Muscle of back (tissue), 11 donors: ENCODE measurements around the gene AK8. TPM values are rescaled to one million over a fixed set of nuclear protein-coding genes. Genes with fewer than 3 reads are reported as not detected.

Source experiments
- DNase-seq, 3 donors: peaks; one replicate each; pipeline versions ENCODE4 v3.0.0 to v3.0.0-alpha.2; 2013
- polyA plus RNA-seq, 10 donors: library from polyadenylated mRNA; unstranded; fragments of 120-200 nt; gene quantifications; one replicate each; pipeline ENCODE4 v1.2.1, GENCODE V29; 2013; ENCODE audit not compliant: insufficient read length in 10 of 10

The AK8 gene
- polyA plus RNA-seq, 10 donors = 0.31 to 1.2 (median 0.48) TPM

DNA sequence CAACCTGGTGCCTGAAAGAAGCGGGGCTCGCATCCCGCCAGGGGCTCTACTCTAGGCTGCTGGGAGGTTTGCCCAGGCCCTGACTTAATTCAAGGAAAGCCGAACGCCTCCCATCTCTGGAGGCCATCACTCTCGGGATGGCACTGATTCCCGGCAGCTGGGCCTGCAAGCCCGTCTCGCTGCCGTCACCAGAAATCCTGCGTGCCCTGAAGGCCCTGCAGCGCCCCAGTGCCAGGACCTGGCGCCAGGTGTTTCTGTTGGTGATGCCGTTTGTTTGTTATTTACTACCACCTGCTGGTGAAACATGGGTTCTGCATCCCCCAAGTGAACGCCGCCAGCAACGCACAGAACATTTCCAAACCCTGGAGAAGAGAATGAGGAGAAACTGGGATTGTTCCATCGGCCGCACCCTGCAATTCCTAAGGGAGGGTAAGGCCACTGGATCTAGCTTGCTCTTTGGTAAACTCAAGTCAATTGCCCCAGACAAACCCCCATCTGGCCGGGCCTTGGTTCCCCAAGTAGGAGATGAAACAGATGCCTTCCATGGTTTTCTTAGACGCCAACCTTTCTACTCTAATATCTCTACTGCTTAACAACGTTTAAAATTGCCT lies 77.9 kb downstream of the AK8 start:
- peak; percentile 60 to 88 (median 68) for DNase-seq

DNA sequence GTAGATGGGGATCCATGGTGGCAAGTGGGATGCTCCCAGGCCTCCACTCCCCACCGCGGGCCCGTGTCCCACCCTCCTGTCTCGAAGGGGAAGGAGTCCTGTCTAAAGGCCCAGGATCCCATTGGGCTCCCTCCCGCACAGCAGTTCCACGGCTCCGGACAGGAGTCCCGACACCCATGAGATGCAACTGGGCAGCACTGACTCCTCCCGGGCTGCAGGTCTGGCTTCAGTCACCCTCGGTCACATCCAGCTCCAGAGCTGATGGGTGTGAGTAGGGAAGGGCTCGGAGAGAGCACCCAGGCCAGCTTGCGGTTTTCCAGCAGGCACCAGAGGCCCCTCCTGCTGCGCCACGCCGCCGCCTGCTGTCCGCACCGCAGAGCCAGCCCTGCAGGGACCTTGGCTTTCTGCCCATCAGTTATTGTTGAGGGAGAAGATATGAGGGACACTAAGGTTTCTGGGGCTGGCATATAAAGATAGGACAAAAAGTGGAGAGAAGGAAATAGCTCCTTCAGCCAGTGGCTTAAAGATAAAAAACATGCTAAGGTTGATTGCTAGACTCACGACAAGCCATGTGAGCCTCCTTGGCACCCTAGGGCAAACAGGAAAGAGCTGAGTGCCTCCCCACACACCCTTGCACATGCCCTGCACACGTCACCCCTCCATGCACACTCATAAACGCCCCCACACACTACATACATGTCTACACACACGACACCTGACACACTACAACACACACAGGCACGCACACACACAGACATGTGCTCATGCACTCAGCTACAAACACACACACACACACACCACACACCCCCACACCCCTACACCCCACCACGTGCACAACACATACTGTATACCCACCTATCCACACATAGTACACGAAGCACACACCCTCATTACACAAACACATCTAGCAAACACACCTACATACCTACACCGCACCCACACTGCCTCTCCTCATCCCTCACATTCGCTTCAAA lies 79.0 kb downstream of the AK8 start:
- no peak for DNase-seq

DNA sequence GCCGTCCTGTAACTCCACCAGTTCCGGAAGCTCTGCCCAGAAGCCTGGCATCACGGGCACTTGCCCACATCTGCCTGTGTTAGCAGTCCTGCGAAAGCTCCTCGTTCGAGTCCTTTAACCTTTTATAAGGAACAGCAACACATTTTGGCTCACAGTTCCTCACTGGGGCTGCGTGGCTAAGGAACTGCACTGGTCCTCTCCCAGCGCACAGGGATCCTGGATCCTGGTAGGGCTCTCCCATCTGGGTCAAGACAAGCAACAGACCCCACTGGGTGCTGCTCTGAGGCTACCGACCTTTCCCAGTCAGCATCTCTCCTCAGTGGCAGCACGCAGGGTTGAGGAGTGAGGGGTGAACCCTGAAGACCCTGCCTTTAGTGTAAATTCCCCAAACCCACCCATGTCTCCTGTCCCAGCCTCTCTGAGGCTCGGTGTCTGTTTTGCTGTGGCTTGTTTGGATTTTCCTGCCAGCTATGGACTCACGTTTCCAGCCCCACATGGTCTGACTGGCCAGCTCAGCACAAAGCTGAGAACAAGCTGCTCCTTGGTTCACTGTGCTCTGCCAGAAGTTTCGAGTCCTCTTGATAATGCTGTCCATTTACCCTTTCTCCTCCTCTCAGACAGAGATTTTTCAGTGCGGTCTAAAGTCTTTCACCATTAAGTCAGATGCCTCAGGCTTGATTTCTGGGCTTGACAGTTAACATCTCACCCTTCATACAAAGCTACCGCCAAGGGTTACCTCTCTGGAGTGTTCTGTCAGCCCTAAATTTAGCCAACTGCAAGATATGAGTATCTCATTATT lies 80.0 kb downstream of the AK8 start:
- DNase-seq = peak in 1 of 3 donors; percentile 57

DNA sequence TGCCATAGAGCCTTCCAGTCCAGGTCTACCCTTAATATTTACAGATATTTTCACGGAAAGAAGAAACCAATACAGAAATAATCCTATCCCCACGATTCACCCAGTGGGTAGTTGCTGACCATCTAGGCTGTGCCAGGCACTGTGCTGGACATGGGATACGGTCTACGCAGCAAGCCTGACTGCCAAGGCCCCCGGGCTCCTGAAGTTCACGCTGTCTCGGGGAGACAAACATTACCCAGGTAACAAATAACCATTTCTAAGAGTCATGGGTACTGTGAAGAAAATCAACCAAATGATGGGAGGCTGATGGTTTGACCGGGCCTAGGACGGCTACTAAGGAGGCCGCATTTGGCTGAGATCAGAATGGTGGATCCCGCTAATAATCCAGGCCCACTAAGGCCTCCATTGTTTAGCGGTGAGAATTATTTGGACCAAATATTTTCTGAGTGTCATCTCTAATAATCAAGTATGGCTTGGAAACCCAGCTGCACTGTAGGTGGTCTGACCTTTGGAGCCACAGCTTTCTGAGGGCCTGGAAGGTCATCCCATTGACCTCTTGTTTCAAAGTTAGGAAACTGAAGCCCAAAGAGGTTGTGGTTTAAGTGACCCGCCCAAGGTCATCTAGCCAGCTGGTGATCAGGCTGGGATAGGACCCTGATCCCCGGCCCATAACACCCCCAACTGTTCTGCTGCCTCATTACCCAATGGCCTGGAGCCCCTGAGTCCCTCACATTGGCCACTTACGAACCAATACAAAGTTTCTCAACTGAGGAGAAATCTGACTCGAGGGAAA lies 82.4 kb downstream of the AK8 start:
- no peak for DNase-seq

DNA sequence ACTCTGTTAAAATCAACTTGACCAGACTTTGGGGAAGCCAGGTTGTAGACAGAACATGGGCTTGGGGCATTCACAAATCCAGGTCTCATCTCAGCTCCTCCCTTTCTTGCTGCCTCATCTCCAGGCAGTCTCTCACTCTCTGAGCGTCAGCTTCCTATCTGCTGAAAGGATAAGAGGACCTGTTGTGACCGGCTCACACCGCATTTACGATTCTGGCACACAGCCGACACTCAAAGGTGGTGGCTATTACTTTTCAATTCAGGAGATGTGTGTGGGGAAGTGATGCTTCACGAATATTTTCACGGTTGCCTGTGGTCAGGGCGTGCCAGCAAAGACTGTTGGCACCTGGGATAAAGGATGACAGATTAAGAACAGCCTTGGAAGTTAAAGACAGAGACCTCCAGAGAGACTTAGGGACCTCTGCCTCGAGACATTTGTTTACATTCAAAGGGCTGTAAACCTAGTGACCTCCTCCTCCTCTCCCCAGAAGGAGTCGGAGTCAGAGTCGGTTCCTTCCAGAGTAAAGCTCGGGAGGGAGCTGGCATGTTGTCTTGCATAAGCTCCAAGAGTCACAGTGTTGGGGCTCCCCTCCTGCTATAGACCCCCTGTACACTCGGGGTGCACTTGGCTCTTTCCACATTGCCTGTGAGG lies 83.2 kb downstream of the AK8 start:
- DNase-seq = no peak

DNA sequence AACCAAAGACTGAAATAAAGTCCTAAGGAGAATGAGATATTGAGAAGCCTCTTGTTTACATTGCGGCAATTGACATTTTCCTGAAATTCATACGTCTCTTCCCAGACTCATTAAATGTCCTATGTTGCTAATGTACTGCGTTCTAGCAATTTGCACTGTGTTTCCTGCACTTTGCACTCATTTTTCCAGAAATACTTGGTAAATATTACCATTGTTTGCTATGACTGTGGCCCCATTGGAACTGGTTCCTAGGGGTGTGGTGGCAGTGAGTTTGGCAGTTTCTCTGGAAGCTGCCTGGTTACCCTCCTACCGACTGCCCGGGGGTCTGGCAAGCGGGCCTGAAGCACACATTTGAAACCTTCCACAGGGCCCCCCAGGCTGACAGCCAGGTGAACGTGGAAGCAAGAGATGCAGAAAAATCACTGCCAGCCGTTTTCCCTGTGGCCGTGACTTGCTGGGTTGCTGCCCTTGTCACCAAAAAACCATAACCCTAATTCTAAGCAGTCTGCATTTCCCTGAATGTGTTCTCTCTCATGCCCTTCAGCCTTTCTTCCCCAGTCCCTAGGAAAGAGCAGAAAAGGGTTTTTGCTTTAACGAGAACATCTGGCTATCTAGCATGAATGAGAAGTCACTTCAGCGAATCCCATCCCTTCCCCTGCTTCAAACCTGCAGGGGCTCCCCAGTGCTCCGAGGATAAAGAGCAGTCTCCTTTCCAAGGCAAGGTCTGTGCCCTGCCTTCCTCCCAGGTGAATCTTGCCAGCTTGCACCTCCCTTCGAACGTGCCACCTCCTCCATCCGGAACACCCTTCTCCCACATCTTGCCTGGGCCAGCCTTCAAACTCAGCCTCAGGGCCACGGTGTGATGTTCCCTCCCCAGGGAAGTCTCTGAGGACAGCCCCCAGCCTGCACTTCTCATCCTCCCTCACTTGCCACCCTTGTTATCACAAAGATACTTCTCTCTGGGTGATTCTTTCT lies 84.2 kb downstream of the AK8 start:
- no peak for DNase-seq

DNA sequence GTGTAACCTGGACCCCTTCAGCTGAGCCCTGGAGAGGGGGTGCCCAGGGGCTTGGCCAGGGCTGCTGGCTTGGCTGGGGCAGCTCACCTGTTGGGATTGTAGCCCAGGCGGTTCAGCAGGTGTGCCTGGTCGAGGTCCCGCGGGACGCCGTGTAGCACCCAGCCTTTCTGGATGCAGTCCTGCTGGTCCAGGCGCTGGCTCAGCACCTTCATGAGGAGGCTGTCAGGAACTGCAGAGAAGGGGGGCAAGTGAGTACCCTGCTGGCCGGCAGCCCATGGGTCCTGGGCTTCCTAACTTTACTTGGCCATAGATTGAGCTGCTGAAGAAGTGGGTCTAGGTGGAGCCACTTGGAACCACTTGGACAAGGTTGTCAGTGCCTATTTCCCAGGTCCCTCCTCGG lies 85.5 kb downstream of the AK8 start:
- no peak for DNase-seq

DNA sequence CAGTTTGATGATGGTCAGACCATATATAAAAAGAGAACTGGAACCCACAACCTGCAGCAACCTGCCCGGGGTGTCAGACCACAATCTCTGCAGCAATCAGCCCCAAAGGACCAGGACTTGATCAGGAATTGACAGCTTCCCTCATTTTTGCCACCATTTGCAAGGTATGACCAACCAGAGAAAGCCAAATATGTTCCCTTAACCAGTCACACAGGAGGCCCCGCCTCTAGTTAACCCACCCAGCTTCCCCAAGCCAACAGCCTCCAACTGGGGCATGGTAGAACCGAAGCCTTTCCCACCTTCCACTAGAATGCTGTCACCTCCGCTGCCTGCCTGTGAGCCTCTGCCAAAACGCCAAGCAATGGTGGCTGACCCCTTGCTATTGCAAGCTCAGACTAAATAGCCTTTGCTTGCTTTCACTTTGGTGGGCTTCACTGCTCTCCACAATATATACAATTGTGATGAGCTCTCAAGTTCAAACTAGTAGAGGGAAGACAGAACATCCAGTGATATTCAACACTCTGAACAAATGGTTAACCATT lies 86.3 kb downstream of the AK8 start:
- DNase-seq = no peak

DNA sequence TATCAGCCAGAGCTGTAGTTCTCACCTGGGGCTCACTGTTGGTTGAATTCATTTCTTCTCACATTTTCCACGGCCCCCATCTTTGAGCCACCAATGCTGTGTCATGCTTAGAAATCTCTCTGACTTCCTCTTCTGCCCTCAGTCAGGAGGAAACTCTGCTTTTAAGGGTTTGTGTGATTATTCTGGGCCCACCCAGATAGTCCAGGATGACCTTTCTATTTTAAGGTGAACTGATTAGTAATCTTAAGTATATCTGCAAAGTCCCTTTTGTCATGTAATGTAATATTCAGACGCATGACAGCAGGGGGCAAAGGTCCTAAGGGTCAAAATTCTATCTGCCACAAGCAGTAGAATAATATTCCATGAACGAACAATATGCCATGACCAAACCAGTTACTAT lies 88.4 kb downstream of the AK8 start:
- DNase-seq = no peak

DNA sequence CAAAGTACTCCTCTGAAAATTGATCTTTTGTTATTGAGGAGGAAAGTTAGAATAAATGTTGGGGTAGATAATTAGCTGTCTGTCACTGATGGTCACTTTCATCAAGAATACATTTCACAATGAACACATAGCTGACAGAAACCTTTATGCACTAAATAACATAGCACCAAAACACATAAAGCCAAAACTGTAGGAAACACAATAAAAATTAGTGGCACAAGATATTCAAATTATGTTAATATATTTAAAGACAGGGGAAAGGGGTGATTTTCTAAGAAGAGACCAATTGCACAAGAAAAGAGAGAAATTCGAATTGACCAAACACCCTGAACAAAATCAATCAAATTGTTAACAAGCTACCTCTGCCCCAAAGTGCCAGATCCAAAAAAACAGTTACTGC lies 89.7 kb downstream of the AK8 start:
- no peak for DNase-seq

DNA sequence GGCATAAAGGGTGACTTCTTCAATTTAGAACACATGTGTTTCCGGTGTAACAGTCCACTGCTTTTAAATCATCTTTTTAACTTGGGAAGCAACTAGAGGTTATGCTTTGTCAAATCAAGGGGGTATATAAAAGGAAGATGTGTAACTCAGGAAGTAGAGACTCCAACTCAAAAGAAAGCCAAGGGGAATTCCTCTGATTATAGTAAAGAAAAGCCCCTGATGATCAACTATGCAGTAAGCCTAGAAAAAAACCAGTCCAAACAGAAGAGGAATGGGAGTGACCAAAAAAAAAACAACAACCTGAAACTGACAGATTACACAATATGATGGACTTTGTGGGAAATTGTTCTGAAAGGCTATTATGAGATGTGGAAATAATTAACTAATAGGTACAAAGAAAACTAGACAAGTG lies 90.3 kb downstream of the AK8 start:
- no peak for DNase-seq

DNA sequence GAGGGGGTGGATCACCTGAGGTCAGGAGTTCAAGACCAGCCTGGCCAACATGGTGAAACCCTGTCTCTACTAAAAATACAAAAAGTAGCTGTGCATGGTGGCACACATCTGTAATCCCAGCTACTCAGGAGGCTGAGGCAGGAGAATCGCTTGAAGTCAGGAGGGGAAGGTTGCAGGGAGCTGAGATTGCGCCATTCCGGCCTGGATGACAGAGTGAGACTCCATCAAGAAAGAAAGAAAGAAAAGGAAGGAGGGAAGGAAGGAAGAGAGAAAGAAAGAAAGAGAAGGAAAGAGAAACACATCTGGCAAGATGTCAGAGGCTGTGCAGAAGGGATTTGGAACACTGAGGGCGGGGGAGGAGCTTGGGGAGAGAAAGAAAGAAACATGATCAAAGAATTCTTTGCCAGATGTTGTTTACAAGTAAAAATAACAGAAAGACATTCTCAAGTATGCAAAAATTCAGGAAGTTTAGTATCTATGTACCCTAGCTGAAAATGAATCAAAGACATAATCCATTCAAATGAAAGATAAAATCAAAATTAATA lies 93.7 kb downstream of the AK8 start:
- DNase-seq = no peak

DNA sequence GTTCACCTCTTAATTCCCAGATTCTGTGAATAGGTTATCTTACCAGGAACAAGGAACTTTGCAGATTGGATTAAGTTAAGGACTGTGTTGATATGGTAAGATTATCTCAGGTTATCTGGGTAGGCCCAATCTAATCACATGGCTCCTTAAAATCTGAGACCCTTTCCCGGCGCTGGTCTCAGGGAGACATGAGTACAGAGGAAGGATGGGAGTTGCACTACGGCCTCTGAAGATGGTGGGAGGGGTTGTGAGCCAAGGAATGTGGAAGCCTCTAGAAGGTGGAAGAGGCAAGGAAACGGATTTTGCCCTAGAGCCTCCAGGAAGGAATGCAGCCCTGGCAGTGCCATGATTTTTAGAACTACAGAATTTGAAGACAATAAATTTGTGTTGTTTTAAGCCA lies 95.1 kb downstream of the AK8 start:
- DNase-seq = no peak

DNA sequence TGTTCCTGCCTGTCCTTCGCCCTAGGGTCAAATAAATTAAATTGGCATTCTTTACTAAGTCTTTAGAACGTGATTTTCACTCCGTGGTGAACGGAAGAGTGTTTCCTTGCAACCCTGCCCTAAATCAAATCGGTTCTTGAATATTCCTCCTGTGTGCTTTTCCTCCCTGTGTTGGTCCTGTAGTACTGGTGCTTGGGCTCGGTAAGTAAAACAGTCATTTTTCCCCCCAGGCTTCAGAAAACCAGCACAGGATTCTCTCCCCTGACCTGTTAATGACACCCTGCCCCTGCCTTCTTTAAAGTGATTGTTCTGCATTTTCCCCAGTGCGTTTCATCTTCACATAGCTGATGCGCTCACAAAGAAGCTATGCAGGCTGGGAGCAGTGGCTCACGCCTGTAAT lies 96.0 kb downstream of the AK8 start:
- DNase-seq = no peak

DNA sequence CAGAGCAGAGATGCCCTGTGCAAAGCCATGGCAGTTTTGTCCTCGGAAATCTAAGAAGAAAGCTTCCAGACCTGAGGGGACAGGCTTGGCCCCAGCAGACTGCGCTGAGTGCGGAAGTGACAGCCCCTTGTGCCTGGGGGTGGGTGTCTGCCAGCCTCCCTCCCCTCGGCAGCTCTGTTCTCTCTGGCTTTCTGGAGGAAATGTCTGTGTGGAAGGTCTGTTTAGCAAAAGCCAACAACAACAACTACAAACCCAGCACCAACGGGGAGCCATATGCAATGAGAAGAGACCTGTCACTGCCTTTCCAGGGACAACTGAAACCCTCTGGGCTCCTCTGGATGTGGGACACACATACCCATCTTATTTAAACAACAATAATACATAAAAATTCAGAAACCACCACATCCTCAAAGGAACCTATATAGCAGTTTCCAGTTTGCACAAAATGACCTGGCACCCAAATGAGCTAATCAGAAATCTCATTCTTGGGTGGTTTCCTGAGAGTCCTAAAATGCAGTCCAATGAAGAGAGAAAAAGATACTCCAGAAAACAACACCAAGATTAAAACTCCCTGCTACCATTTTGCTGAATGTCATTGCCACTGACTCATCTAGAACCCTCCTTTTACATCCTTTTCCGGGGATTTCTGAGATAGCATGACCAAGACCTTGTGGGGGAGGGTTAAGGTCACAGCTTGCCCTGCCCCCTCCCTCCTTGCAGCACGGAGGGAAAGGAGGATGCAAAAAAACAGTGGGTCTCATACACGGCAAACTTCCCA lies 97.7 kb downstream of the AK8 start:
- DNase-seq = no peak

DNA sequence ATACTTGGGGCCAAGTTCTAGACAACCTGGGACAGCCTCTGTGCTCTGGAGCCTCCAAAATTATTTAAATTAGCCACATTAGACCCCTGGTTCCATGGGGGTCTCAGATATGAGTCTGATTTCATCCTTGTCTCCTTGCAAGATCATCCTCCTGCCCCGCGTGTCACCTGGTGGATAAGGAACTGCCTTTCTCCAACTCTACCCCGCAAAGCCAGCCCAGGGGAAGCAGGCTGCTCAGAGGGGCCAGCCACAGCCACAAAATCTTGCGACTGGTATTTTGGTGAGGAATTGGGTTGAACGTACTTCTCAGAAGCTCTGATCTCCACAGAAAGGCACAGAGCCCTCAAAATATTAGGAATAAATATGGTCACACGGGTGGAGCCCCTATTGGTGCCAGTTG lies 101.2 kb downstream of the AK8 start:
- no peak for DNase-seq

DNA sequence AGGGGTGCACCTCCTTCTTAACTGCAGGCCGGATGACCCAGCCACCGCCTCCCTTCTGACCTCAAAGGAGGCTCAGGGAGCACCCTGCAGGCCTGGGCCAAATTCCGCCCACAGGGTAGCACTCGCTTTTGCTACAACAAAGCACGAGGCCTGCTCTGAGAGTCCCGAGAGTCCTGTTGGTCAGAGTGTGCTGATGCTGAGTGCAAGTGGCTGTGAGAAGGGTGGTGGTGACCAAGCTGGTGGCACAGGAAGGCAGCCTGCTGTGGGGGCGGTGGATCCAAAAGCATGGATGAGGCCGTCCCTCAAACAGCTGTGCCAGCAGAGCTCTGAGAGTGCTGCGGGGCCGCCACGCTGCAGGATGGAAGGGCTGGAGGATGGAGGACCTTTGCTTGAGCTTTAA lies 101.8 kb downstream of the AK8 start:
- DNase-seq = no peak

DNA sequence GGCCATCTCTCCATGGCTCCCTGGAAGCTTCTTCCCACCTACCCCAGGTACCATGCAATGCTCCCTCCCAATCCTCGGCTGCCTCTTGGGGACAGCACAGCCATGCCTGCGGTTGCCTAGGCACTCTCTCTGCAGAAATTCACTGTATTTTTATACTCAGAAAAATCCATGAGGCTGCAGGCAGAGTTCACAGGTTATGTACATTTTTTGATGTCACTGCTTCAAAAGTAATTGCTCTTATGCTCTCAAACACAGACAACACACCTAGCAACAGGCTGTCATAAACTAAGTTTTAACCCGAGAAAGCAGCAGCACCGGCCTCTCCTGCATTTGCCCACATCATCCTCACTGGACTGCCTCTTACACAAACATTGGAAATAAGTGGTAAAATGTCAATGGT lies 102.4 kb downstream of the AK8 start:
- no peak for DNase-seq
